Testis (tissue), 2 donors: Measurements from ENCODE around the gene IL1RAPL2.

Experiments
- CTCF ChIP-seq, 3 experiments: fragments of 450-650 bp in 2 of 3; fragments of 200-600 bp in 1 of 3; sonication (generic) in 1 of 3; IDR thresholded peaks; one replicate each; pipeline ENCODE4 v1.5.1; 2016 to 2019; ENCODE audit warnings: antibody characterized with exemption in 3 of 3, mild to moderate bottlenecking in 2 of 3, moderate library complexity in 1 of 3
- POLR2A ChIP-seq: fragments of 450-650 bp; IDR thresholded peaks from one replicate; pipeline ENCODE4 v1.6.1; 2017; ENCODE audit warnings: antibody characterized with exemption, mild to moderate bottlenecking, moderate library complexity

GRCh38 chrX:104988038-104988437, 422.0 kb downstream of the IL1RAPL2 start:
- TF ChIP-seq CTCF (IDR thresholded peaks at IDR 0.05) (no peak), POLR2A (no peak)
